Mesothelial cell of epicardium (in vitro differentiated cells): ENCODE measurements around the gene MED27. TPM values are rescaled to one million over a fixed set of nuclear protein-coding genes. Genes with fewer than 3 reads are reported as not detected.

ENCODE experiments used
- DNase-seq, 2 experiments: peaks; one replicate each; pipeline ENCODE4 v3.0.0; 2021; ENCODE audit warnings: low spot score in 2 of 2; ENCODE audit not compliant: unreplicated experiment in 2 of 2
- H3K27ac Mint-ChIP-seq: 2 replicates; pipeline ENCODE4 v1.8.0; 2021; ENCODE audit warnings: mixed read lengths
- H3K27me3 Mint-ChIP-seq: 2 replicates; pipeline ENCODE4 v1.8.0; 2021; ENCODE audit warnings: low read depth, mixed read lengths
- H3K36me3 Mint-ChIP-seq: 2 replicates; pipeline ENCODE4 v1.8.0; 2021; ENCODE audit warnings: mixed read lengths
- H3K4me1 Mint-ChIP-seq: 2 replicates; pipeline ENCODE4 v1.8.0; 2021; ENCODE audit warnings: mixed read lengths
- H3K4me3 Mint-ChIP-seq: 2 replicates; pipeline ENCODE4 v1.8.0; 2021; ENCODE audit warnings: mild to moderate bottlenecking, moderate library complexity, mixed read lengths
- H3K9me3 Mint-ChIP-seq: 2 replicates; pipeline ENCODE4 v1.8.0; 2021; ENCODE audit warnings: mixed read lengths
- CTCF ChIP-seq: fragments of 200-600 bp; sonication (generic); IDR thresholded peaks from one replicate; pipeline ENCODE4 v1.5.0; 2021; ENCODE audit warnings: antibody characterized with exemption; ENCODE audit not compliant: unreplicated experiment
- total RNA-seq: library from RNA; stranded (reverse); gene quantifications from 3 replicates; pipeline ENCODE4 v1.2.1, GENCODE V29; 2021

MED27 gene
- total RNA-seq, 1 donor from 2014 or later = 29.0 TPM

GRCh38 chr9:131826966-131827525 lies 252.6 kb downstream of the MED27 start:
- H3K36me3 Mint-ChIP-seq = no peaks in the 10 kb centered on the region
- no peaks in the 10 kb centered on the region for H3K9me3 Mint-ChIP-seq
- no peak overlapping the region for H3K27ac Mint-ChIP-seq
- no peak for TF ChIP-seq CTCF
- no peak for DNase-seq
- peaks cover 8% of the 10 kb centered on the region for H3K27me3 Mint-ChIP-seq
- H3K4me3 Mint-ChIP-seq = no peak overlapping the region
- H3K4me1 Mint-ChIP-seq = no peaks in the 10 kb centered on the region

GRCh38 chr9:131826053-131826452 lies 253.6 kb downstream of the MED27 start:
- no peaks in the 10 kb centered on the region for H3K4me1 Mint-ChIP-seq
- no peak for DNase-seq
- TF ChIP-seq CTCF = no peak
- H3K9me3 Mint-ChIP-seq = no peaks in the 10 kb centered on the region
- H3K27ac Mint-ChIP-seq = no peak overlapping the region
- H3K27me3 Mint-ChIP-seq = peaks cover 13% of the 10 kb centered on the region
- no peaks in the 10 kb centered on the region for H3K36me3 Mint-ChIP-seq
- H3K4me3 Mint-ChIP-seq = no peak overlapping the region

- TF ChIP-seq CTCF = no peak
- Mint-ChIP-seq H3K9me3 (no peaks in the 10 kb centered on the region), H3K4me3 (no peak overlapping the region), H3K27me3 (peaks cover 23% of the 10 kb centered on the region), H3K27ac (no peak overlapping the region), H3K4me1 (no peaks in the 10 kb centered on the region), H3K36me3 (no peaks in the 10 kb centered on the region)
- DNase-seq = no peak
Observed at GRCh38 chr9:131824953-131825495, 254.6 kb downstream of the MED27 start.

- no peak for DNase-seq
- peaks cover 30% of the 10 kb centered on the region for H3K27me3 Mint-ChIP-seq
- H3K4me1 Mint-ChIP-seq = no peaks in the 10 kb centered on the region
- no peak overlapping the region for H3K4me3 Mint-ChIP-seq
- H3K36me3 Mint-ChIP-seq = no peaks in the 10 kb centered on the region
- no peaks in the 10 kb centered on the region for H3K9me3 Mint-ChIP-seq
- no peak for TF ChIP-seq CTCF
- H3K27ac Mint-ChIP-seq = no peak overlapping the region
Observed at GRCh38 chr9:131824155-131824594, 255.5 kb downstream of the MED27 start.

GRCh38 chr9:131823701-131824146 lies 255.9 kb downstream of the MED27 start:
- H3K4me1 Mint-ChIP-seq = no peaks in the 10 kb centered on the region
- no peak overlapping the region for H3K27ac Mint-ChIP-seq
- DNase-seq = no peak
- no peaks in the 10 kb centered on the region for H3K9me3 Mint-ChIP-seq
- no peak for TF ChIP-seq CTCF
- peaks cover 30% of the 10 kb centered on the region for H3K27me3 Mint-ChIP-seq
- H3K4me3 Mint-ChIP-seq = no peak overlapping the region
- no peaks in the 10 kb centered on the region for H3K36me3 Mint-ChIP-seq
